Uterus (tissue), 4 donors: Measurements from ENCODE around the gene RSPH1. TPM values are rescaled to one million over a fixed set of nuclear protein-coding genes. Genes with fewer than 3 reads are reported as not detected.

Experiments
- DNase-seq, 2 donors: peaks; one replicate each; pipeline ENCODE4 v3.0.0-alpha.2; 2019 to 2020
- H3K27ac ChIP-seq, 2 donors: fragments of 200-600 bp; sonication (generic); 1 replicate in 1 of 2; 2 replicates in 1 of 2; pipeline ENCODE4 v1.5.1; 2016 to 2018
- H3K27me3 ChIP-seq, 2 donors: fragments of 200-600 bp; sonication (generic); one replicate each; pipeline ENCODE4 v1.5.1; 2018 to 2019; ENCODE audit warnings: control low read depth in 1 of 2
- H3K36me3 ChIP-seq, 2 donors: fragments of 200-600 bp; sonication (generic); one replicate each; pipeline ENCODE4 v1.5.1; 2019; ENCODE audit warnings: control low read depth in 1 of 2
- H3K4me1 ChIP-seq, 2 donors: fragments of 200-600 bp; sonication (generic); one replicate each; pipeline ENCODE4 v1.5.1; 2018 to 2019; ENCODE audit warnings: control low read depth in 1 of 2
- H3K4me3 ChIP-seq, 2 donors: fragments of 200-600 bp; sonication (generic); 1 replicate in 1 of 2; 2 replicates in 1 of 2; pipeline ENCODE4 v1.5.1; 2018 to 2019; ENCODE audit warnings: mild to moderate bottlenecking in 1 of 2
- H3K9me3 ChIP-seq, 2 donors: fragments of 200-600 bp; sonication (generic); one replicate each; pipeline ENCODE4 v1.5.1; 2019; ENCODE audit warnings: control low read depth in 1 of 2
- POLR2A ChIP-seq, 2 donors: fragments of 450-650 bp; IDR thresholded peaks; one replicate each; pipeline ENCODE4 v1.6.1; 2016; ENCODE audit warnings: antibody characterized with exemption in 2 of 2, mild to moderate bottlenecking in 1 of 2, moderate library complexity in 1 of 2
- intact Hi-C: fragments of 100-400 bp; cut with DNase I; formaldehyde crosslinking; loops from one replicate; pipeline ENCODE4 v1.15.1; 2023; ENCODE audit warnings: low total_unique reads
- total RNA-seq, 4 donors: library from RNA; depleted of rRNA in 3 of 4; stranded (reverse); fragments of >200 nt in 3 of 4; gene quantifications; one replicate each; pipeline versions ENCODE4 v1.1.0 to v1.2.4, GENCODE V29; 2014 to 2023
- TF ChIP-seq, protein P1 (sequence below), 4 experiments: fragments of 200-600 bp in 2 of 4; fragments of 450-650 bp in 2 of 4; sonication (generic) in 2 of 4; IDR thresholded peaks; one replicate each; pipeline ENCODE4 v1.5.1; 2016 to 2019; ENCODE audit warnings: antibody characterized with exemption in 4 of 4, mild to moderate bottlenecking in 2 of 4, moderate library complexity in 1 of 4
- donor health status: DM: yes; HTN: yes; CAD: no.

Gene RSPH1
- total RNA-seq, 4 donors from 2014 or later = 1.7 to 3.4 TPM; not detected in 2

DNA sequence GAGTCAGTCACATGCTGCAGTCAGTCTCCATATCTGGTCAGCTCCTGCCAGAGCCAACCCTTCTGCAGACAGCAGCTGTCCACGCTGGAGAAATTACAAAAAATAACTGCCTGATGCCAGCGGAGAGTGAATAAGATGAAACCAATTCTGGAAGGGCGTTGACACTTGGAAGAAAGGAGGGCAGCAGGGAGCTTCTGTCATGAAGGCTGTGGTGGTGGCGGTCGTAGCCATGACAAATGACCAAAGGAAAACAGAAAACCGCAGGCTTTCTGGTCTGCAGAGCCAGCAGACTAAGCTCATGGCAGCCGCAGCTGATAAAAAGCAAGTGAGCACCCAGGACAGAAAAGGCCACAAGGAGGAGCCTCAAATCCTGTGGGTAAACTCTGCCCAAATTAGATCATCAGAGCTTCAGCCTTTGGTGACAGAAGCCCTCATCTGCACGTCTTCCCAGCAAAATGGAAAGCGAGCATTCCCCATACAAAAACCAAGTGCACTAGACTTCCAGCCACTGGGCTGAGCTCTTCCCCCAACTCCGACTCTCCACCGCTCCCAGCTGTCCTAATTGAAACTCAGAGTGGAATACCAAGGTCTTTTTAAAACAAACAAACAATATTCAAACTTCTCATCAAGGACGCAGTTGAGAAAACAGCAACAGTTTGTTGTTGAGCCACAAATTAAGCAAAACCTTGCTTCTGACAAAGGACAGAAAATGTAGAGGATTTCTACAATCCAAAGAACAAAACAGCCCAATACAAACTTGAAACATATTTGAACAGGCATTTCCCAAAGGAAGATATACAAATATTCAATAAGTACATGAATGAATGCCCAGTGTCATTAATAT is 28.7 kb downstream of the RSPH1 start:
- H3K4me3 ChIP-seq = no peak overlapping the region
- H3K27ac ChIP-seq = no peak overlapping the region
- no peaks in the 10 kb centered on the region for H3K36me3 ChIP-seq
- H3K4me1 ChIP-seq = no peaks in the 10 kb centered on the region
- no peaks in the 10 kb centered on the region for H3K9me3 ChIP-seq
- no peak for DNase-seq
- H3K27me3 ChIP-seq = no peaks in the 10 kb centered on the region
- TF ChIP-seq, protein P1, sequence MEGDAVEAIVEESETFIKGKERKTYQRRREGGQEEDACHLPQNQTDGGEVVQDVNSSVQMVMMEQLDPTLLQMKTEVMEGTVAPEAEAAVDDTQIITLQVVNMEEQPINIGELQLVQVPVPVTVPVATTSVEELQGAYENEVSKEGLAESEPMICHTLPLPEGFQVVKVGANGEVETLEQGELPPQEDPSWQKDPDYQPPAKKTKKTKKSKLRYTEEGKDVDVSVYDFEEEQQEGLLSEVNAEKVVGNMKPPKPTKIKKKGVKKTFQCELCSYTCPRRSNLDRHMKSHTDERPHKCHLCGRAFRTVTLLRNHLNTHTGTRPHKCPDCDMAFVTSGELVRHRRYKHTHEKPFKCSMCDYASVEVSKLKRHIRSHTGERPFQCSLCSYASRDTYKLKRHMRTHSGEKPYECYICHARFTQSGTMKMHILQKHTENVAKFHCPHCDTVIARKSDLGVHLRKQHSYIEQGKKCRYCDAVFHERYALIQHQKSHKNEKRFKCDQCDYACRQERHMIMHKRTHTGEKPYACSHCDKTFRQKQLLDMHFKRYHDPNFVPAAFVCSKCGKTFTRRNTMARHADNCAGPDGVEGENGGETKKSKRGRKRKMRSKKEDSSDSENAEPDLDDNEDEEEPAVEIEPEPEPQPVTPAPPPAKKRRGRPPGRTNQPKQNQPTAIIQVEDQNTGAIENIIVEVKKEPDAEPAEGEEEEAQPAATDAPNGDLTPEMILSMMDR (IDR thresholded peaks at IDR 0.05) = no peak
- no peak for TF ChIP-seq POLR2A (IDR thresholded peaks at IDR 0.05)
- intact Hi-C loops = no loop called here

DNA sequence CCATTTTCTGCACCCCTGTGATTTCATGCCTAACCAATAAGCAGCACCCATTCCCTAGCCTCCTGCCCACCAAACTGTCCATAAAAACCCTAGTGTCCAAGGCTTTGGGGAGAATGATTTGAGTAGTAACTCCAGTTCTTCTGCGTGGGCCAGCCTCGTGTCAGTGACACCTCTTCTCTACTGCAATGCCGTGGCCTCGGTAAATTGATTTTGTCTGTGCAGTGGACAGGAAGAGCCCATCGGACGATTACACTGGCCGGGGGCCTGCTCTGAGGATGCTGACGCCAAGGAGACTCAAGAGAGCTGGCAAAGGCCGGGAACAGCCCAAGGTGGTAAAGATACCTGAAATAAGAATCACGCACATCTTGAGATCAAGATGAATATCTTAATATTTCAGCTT is 29.3 kb downstream of the RSPH1 start:
- no peak for TF ChIP-seq POLR2A (IDR thresholded peaks at IDR 0.05)
- TF ChIP-seq, protein P1 (IDR thresholded peaks at IDR 0.05) = no peak
- H3K27ac ChIP-seq = no peak overlapping the region
- H3K9me3 ChIP-seq = no peaks in the 10 kb centered on the region
- no peak overlapping the region for H3K4me3 ChIP-seq
- no peak for DNase-seq
- no peaks in the 10 kb centered on the region for H3K4me1 ChIP-seq
- no peaks in the 10 kb centered on the region for H3K36me3 ChIP-seq
- no peaks in the 10 kb centered on the region for H3K27me3 ChIP-seq
- intact Hi-C loops = no loop called here

DNA sequence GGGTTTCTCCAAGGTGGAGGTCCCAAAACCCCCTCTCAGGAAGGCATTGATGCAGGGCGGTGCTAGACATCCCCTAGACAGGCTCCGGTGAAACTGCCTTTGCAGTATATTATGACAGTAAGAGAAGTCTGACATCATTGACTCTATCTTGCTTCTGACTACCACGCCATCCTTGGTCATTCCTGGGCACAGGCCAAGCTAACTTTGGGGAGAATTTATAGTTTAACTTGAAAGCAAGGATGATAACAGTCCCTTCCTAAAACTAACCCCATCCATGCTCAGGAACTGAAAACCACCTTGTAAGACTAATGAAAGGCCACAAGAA is 30.3 kb downstream of the RSPH1 start:
- H3K36me3 ChIP-seq = no peaks in the 10 kb centered on the region
- no peaks in the 10 kb centered on the region for H3K9me3 ChIP-seq
- DNase-seq = no peak
- H3K4me1 ChIP-seq = no peaks in the 10 kb centered on the region
- intact Hi-C loops = no loop called here
- H3K27ac ChIP-seq = no peak overlapping the region
- TF ChIP-seq, protein P1 (IDR thresholded peaks at IDR 0.05) = no peak
- TF ChIP-seq POLR2A (IDR thresholded peaks at IDR 0.05) = no peak
- H3K4me3 ChIP-seq = no peak overlapping the region
- no peaks in the 10 kb centered on the region for H3K27me3 ChIP-seq

DNA sequence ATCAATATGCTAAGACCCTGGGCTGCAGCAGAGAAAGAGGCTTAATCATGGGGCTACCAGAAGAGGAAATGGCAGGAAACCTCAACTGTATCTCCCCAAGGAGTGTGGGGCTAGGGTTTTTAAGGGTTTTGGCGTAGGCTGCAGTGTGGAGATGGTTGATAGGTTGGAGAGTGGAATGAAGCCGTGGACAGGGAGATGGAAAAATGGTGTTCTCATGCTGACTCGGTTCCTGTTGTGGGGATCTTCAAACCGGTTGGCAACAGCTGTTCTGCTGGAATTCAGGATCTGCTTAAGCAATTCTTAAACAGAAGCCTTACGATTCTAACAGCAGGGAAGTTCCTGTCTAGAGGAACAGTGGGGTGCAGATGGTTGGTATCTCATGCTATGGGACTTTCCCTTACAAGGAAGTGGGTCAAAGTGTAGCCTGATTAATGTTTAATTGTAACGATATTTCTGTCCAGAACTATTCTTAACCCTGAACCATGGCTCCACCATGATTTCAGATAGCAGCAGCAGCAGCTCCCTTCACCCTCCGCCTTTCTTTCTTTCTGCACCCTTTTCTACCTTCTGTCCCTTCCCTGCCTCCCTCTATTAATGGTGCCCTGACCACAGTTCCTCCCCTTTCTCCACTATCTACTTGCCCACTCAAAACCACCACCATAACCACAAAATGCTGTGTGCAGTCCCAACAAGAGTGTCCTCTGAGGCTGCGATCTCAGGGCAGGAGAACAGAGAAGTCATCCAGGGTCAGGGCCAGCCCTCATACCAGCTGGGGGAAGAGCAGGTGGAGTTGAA is 30.8 kb downstream of the RSPH1 start:
- DNase-seq = no peak
- no peak overlapping the region for H3K27ac ChIP-seq
- no peaks in the 10 kb centered on the region for H3K27me3 ChIP-seq
- TF ChIP-seq, protein P1 (IDR thresholded peaks at IDR 0.05) = no peak
- no peak for TF ChIP-seq POLR2A (IDR thresholded peaks at IDR 0.05)
- intact Hi-C loops = no loop called here
- H3K36me3 ChIP-seq = no peaks in the 10 kb centered on the region
- H3K4me1 ChIP-seq = no peaks in the 10 kb centered on the region
- H3K9me3 ChIP-seq = no peaks in the 10 kb centered on the region
- no peak overlapping the region for H3K4me3 ChIP-seq
